ENCODE data around the gene GPBAR1. TPM values are rescaled to one million over a fixed set of nuclear protein-coding genes. Genes with fewer than 3 reads are reported as not detected.

GPBAR1 gene
- total and polyA plus RNA-seq, 9 of the 15 experiments (the other 6 are each of a cell fraction or from before 2014, with no cell fraction given) = not detected

DNA sequence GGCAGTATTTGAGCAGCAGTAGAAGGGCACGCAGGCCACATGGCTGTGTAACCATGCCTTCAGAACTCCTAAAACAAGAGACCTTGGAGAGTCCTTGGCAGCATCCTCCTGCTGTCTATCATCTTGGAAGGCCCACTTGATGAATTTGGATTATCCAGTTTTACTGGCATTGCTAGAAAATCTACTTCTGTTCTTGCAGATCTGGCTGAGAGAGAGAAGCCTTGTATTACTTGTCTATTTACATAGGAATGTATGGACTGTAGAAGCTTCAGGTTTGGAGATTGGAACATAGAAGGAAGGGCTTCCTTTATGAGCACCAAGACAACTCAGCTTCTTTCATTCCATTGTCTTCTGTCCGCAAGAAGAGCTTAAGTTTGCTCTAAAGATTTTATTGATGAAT lies 16.1 kb upstream of the GPBAR1 start (continued):
- TF ChIP-seq ZNF407 (IDR thresholded peaks at IDR 0.05; ENCODE audit: low read depth) (no peak), POLR2AphosphoS2 (IDR thresholded peaks at IDR 0.05; ENCODE audit: low read length) (no peak), TBP (optimal IDR thresholded peaks at IDR 0.05; ENCODE audit: low read depth, low read length) (no peak)

GRCh38 chr2:218245214-218245613 lies 15.6 kb upstream of the GPBAR1 start:
- no peaks in the 10 kb centered on the region for H3K4me1 ChIP-seq (replicated peaks in 1 of 2; ENCODE audit: control insufficient read depth in 2 of 2, insufficient read depth in 2 of 2, low read length in 2 of 2)
- H2AFZ ChIP-seq (ENCODE audit: low read depth, low read length) = no peak overlapping the region
- ChIA-PET POLR2A (interaction anchor here (0.7 kb wide), 1 partner anchor 22 kb away, joined by 3 read pairs; no protein-coding TSS in a partner anchor), CTCF (ENCODE audit: low intra/inter-chr PET ratio) (no interaction called here)
- no peak overlapping the region for H3K4me3 ChIP-seq
- H3K9ac ChIP-seq (ENCODE audit: insufficient read depth in 1 of 2, low read depth in 2 of 2, low read length in 2 of 2) = no peak overlapping the region
- H3K4me2 ChIP-seq (ENCODE audit: insufficient read depth, low read length) = no peak overlapping the region
- H4K20me1 ChIP-seq (replicated peaks; ENCODE audit: control insufficient read depth, insufficient read depth, low read length) = no peaks in the 10 kb centered on the region
- H3K27ac ChIP-seq (ENCODE audit: extremely low read depth, low read depth, low read length) = no peak overlapping the region
- no TSS peak for BruUV-seq (replicated peaks)
- WGBS (ENCODE audit: insufficient coverage, low coverage, missing lambda C conversion rate) = 78% methylated on average over 3 of the region's 5 CpGs
- H3K36me3 ChIP-seq (ENCODE audit: control insufficient read depth, insufficient read depth, low read length) = peaks cover 77% of the 10 kb centered on the region
- in situ Hi-C loops (cut with MboI) = no loop called here
- no peaks in the 10 kb centered on the region for H3K79me2 ChIP-seq (ENCODE audit: control insufficient read depth, insufficient read depth, low read length)
- intact Hi-C loops (cut with micrococcal nuclease) = no loop called here
- no peak for TF ChIP-seq BMI1 (IDR thresholded peaks at IDR 0.05; ENCODE audit: low read length)
- no peak for TF ChIP-seq HMG20B (CRISPR knock-in tag; IDR thresholded peaks at IDR 0.05)
- no peak for TF ChIP-seq U2AF1 (optimal IDR thresholded peaks at IDR 0.05; ENCODE audit: low read depth, low read length)
- TF ChIP-seq RBM17 (IDR thresholded peaks at IDR 0.05; ENCODE audit: borderline replicate concordance, low read depth, low read length) = no peak
- TF ChIP-seq FOS (IDR thresholded peaks at IDR 0.05; ENCODE audit: extremely low read depth, insufficient read length) = no peak
- TF ChIP-seq NBN (IDR thresholded peaks at IDR 0.05; ENCODE audit: low read depth) = no peak
- no peak for TF ChIP-seq GATA2 (CRISPR knock-in tag; IDR thresholded peaks at IDR 0.05)
- TF ChIP-seq, protein P1, sequence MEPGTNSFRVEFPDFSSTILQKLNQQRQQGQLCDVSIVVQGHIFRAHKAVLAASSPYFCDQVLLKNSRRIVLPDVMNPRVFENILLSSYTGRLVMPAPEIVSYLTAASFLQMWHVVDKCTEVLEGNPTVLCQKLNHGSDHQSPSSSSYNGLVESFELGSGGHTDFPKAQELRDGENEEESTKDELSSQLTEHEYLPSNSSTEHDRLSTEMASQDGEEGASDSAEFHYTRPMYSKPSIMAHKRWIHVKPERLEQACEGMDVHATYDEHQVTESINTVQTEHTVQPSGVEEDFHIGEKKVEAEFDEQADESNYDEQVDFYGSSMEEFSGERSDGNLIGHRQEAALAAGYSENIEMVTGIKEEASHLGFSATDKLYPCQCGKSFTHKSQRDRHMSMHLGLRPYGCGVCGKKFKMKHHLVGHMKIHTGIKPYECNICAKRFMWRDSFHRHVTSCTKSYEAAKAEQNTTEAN (CRISPR knock-in tag; IDR thresholded peaks at IDR 0.05) = no peak
- no peak for TF ChIP-seq FUS (optimal IDR thresholded peaks at IDR 0.05; ENCODE audit: low read depth, low read length)
- TF ChIP-seq ZNF347 (CRISPR knock-in tag; IDR thresholded peaks at IDR 0.05; ENCODE audit: low read depth) = no peak
- no peak for TF ChIP-seq MIER1 (IDR thresholded peaks at IDR 0.05; ENCODE audit: low read depth)
- H3K27me3 ChIP-seq (ENCODE audit: control insufficient read depth in 2 of 2, insufficient read depth in 2 of 2, low read length in 2 of 2) = no peaks in the 10 kb centered on the region
- ATAC-seq (no peak), FAIRE-seq (no peak), DNase-seq (ENCODE audit: extremely low read depth in 1 of 4, low spot score in 3 of 4) (no peak)
- no peaks in the 10 kb centered on the region for H3K9me1 ChIP-seq (ENCODE audit: control insufficient read depth, insufficient read depth, low read length)
- no peaks in the 10 kb centered on the region for H3K9me3 ChIP-seq (replicated peaks; ENCODE audit: control insufficient read depth, insufficient read depth, low read depth, low read length)

Data from K562 (cell line).